Duodenal mucosa (tissue), 2 donors: ENCODE data around the gene ALDH8A1.

Experiments
- H3K27ac ChIP-seq: one replicate; pipeline ENCODE4 v1.7.0; 2013; ENCODE audit warnings: low read depth, low read length
- H3K27me3 ChIP-seq, 2 donors: one replicate each; pipeline ENCODE4 v1.7.0; 2013; ENCODE audit warnings: low read length in 2 of 2, control low read depth in 1 of 2; ENCODE audit not compliant: insufficient read depth in 2 of 2, control insufficient read depth in 1 of 2
- H3K36me3 ChIP-seq, 2 donors: one replicate each; pipeline ENCODE4 v1.7.0; 2013; ENCODE audit warnings: low read length in 2 of 2, control low read depth in 1 of 2; ENCODE audit not compliant: insufficient read depth in 2 of 2, control insufficient read depth in 1 of 2
- H3K4me1 ChIP-seq, 2 donors: one replicate each; pipeline ENCODE4 v1.7.0; 2013; ENCODE audit warnings: low read length in 2 of 2, control low read depth in 1 of 2; ENCODE audit not compliant: insufficient read depth in 2 of 2, control insufficient read depth in 1 of 2
- H3K4me3 ChIP-seq, 2 donors: one replicate each; pipeline ENCODE4 v1.7.0; 2013; ENCODE audit warnings: low read length in 2 of 2, low read depth in 1 of 2
- H3K9ac ChIP-seq, 2 donors: one replicate each; pipeline ENCODE4 v1.7.0; 2013; ENCODE audit warnings: low read length in 2 of 2, low read depth in 1 of 2
- H3K9me3 ChIP-seq, 2 donors: one replicate each; pipeline ENCODE4 v1.7.0; 2013; ENCODE audit warnings: low read length in 2 of 2, control low read depth in 1 of 2; ENCODE audit not compliant: control insufficient read depth in 1 of 2

The ALDH8A1 gene, protein sequence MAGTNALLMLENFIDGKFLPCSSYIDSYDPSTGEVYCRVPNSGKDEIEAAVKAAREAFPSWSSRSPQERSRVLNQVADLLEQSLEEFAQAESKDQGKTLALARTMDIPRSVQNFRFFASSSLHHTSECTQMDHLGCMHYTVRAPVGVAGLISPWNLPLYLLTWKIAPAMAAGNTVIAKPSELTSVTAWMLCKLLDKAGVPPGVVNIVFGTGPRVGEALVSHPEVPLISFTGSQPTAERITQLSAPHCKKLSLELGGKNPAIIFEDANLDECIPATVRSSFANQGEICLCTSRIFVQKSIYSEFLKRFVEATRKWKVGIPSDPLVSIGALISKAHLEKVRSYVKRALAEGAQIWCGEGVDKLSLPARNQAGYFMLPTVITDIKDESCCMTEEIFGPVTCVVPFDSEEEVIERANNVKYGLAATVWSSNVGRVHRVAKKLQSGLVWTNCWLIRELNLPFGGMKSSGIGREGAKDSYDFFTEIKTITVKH

DNA sequence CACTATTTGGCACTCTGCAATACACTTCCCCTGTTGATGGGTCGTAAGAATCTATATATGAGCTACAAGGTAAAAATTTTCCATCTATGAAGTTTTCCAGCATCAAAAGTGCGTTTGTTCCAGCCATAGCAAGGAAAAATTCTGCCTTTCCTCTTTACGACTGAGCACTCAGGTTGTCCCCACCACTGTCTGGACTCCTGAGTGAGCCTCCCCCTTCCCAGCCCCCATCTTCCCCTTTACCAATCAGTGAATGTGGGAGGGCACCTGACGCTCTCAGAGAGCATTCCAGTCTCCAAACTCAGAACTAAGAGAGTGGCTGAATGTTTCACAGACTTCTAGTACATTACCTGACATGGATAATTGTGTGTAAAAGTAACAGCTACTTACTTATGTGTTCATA is at the start of gene ALDH8A1:
ALDH8A1 (minus strand) TSS at position 175 of the 400 bp plus-strand sequence; CDS start at position 127, 48 bp downstream.
- Histone ChIP-seq H3K36me3 (no peaks in the 10 kb centered on the region), H3K4me1 (no peaks in the 10 kb centered on the region), H3K9ac (no peak within 1 kb of the TSS), H3K9me3 (peaks cover 0 to 2% of the 10 kb centered on the region in 2 donors), H3K27ac (no peak within 1 kb of the TSS), H3K27me3 (no peaks in the 10 kb centered on the region), H3K4me3 (no peak within 1 kb of the TSS)

DNA sequence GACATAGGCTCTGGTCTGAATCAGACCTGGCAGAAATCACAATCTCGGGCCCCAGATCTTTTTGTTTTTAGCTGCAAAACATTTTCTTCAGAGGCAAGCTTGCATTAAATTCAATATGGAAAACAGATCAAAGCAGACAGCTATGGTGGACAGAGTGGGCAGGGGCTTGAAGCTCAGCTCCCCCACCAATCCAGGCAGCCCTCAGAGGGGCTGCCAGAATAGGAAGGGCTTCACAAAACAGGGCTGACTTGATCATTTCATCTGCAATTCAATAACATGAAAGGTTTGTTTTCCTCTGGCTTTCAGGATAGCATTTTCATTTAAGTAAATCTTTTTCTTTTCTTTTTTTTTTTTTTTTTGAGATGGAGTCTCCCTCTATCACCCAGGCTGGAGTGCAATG is 49.2 kb upstream of the ALDH8A1 start:
- Histone ChIP-seq H3K27me3 (no peaks in the 10 kb centered on the region), H3K4me1 (no peaks in the 10 kb centered on the region), H3K9ac (no peak overlapping the region), H3K4me3 (no peak overlapping the region), H3K9me3 (no peaks in the 10 kb centered on the region), H3K36me3 (peaks cover 12 to 23% of the 10 kb centered on the region in 2 donors), H3K27ac (no peak overlapping the region)

DNA sequence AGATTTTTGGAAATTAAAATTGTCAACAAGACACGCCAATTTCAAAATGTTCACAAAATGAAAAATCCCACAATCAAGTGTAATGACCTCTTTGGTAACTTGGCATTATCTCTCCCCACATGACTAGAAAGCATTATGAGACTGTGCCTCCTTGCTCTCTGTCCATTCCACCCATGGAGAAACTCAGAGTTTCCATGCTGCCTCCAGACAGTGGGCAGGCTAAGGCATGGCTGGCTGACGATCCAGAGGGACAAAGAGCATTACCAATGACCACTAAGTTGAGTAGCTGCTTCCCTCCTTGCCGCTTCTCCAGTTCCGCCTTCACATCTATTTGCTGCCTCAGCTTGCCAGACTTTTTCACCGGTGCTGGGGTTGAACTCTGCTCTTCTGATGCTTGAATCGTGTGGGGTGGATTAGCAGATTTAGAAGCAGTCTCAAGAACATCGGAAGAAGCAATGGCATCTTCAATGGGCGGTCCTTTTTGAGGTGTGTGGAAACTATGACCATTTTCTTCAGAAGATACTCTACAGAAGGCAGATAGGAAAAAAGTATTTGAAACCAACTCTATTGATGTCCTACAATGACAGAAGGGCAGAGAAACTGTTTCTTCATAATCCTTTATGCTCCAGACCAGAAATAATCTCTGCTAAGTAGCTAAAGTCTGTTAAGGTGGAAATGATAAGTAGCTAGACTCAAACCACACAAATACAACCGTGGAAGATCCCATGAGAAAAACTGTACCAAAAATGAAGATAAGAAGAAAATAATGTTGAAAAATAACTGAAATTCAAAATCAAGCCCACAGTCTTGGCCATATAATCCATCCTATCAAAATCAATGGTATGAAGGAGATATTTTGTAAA is 47.5 kb upstream of the ALDH8A1 start:
- H3K4me3 ChIP-seq, result no peak overlapping the region
- no peak overlapping the region for H3K9ac ChIP-seq
- no peaks in the 10 kb centered on the region for H3K4me1 ChIP-seq
- peaks cover 12 to 30% of the 10 kb centered on the region in 2 donors for H3K36me3 ChIP-seq
- H3K27me3 ChIP-seq, result no peaks in the 10 kb centered on the region
- no peaks in the 10 kb centered on the region for H3K9me3 ChIP-seq
- no peak overlapping the region for H3K27ac ChIP-seq

DNA sequence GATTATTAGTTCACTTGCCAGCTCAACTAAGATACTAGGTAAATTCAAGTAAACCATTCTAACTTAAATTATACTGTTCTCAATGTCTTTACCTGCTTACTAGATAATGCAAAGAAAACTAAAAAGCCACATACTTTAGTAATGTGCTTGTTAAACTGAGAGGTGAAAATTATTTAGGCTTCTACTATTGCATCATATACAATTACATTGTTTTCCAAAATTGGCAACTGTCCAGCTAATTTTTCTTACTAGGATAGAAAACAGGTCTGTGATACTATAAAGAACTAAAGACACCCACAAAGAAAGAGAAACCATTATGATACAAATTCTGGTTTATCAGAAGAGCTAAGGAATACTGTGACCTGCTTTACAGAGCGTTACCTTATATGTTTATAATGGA is 45.6 kb upstream of the ALDH8A1 start:
- no peak overlapping the region for H3K27ac ChIP-seq
- no peak overlapping the region for H3K4me3 ChIP-seq
- no peaks in the 10 kb centered on the region for H3K4me1 ChIP-seq
- no peak overlapping the region for H3K9ac ChIP-seq
- H3K27me3 ChIP-seq, result no peaks in the 10 kb centered on the region
- no peaks in the 10 kb centered on the region for H3K9me3 ChIP-seq
- peaks cover 15 to 34% of the 10 kb centered on the region in 2 donors for H3K36me3 ChIP-seq

DNA sequence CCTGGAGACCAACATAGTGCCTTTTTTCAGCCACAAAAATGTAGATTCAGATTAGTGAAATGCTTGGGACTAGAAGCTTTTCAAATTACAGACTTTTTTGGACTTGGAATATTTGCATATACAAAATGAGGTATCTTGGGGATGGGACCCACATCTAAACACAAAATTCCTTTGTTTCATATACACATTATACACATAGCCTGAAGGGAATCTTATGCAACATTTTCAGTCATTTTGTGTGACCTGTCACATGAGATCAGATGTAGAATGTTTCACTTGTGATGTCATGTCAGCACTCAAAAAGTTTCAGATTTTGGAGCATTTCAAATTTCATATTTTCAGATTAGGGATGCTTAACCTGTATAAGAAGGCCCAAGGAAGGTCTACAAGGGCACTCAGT is 44.5 kb upstream of the ALDH8A1 start:
- Histone ChIP-seq H3K36me3 (peaks cover 15 to 37% of the 10 kb centered on the region in 2 donors), H3K9ac (no peak overlapping the region), H3K27ac (no peak overlapping the region), H3K27me3 (no peaks in the 10 kb centered on the region), H3K9me3 (no peaks in the 10 kb centered on the region), H3K4me3 (no peak overlapping the region), H3K4me1 (no peaks in the 10 kb centered on the region)

DNA sequence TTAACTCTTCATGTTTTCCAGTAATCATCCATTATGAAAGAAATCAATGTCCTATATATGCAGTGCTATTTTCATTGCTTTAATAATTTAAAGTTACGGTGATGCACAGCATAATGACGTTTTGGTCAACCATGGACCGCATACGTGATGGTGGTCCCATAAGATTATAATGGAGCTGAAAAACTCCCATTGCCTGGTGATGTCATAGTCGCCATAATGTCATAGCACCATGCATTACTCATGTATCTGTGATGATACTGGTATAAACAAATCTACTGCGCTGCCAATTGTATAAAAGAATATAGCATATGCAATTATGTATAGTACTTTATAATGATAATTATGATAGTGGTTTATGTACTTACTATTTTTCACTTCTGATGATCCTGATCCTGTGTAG is 42.3 kb upstream of the ALDH8A1 start:
- Histone ChIP-seq H3K9ac (no peak overlapping the region), H3K36me3 (peaks cover 16 to 36% of the 10 kb centered on the region in 2 donors), H3K27ac (no peak overlapping the region), H3K4me1 (no peaks in the 10 kb centered on the region), H3K4me3 (no peak overlapping the region), H3K27me3 (no peaks in the 10 kb centered on the region), H3K9me3 (no peaks in the 10 kb centered on the region)

DNA sequence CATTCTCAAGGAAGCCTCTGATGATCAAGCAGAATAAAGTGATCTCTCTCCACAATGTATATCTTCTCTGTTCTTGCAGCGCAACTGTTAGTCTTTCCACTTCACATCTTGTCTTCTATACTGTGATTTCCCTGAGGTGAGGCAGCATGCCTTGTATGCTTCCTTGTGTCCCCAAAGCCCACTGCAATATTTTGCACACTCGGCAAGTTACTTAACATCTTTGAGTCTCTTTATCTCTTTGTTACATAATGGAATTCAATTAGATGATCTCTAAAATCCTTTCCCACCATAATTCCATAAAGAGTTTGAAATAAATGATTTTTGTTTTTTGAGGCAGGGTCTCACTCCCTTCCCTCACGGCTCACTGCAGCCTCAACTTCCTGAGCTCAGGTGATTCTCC is 40.4 kb upstream of the ALDH8A1 start:
- no peaks in the 10 kb centered on the region for H3K27me3 ChIP-seq
- no peak overlapping the region for H3K9ac ChIP-seq
- H3K4me3 ChIP-seq, result no peak overlapping the region
- peaks cover 10 to 29% of the 10 kb centered on the region in 2 donors for H3K36me3 ChIP-seq
- H3K4me1 ChIP-seq, result no peaks in the 10 kb centered on the region
- no peaks in the 10 kb centered on the region for H3K9me3 ChIP-seq
- H3K27ac ChIP-seq, result no peak overlapping the region

DNA sequence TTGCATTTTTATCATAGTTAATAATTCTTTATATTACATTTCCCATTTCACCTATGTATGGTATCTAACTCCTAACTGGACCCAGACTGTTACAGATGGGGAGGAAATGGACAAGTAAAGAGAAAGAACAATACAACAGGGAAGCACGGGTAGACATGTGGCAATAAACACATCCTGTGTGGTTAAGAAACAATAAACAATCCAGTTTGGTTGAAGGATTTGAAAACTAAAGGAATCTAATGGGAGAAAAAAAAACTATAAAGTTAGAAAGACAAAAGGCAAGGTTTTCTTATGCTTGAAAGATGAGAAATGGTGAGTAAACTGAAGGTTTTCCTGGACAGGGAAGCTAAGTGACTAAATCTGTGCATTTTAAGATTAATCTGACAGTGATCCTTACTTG is 34.9 kb upstream of the ALDH8A1 start:
- Histone ChIP-seq H3K27me3 (no peaks in the 10 kb centered on the region), H3K4me1 (no peaks in the 10 kb centered on the region)

DNA sequence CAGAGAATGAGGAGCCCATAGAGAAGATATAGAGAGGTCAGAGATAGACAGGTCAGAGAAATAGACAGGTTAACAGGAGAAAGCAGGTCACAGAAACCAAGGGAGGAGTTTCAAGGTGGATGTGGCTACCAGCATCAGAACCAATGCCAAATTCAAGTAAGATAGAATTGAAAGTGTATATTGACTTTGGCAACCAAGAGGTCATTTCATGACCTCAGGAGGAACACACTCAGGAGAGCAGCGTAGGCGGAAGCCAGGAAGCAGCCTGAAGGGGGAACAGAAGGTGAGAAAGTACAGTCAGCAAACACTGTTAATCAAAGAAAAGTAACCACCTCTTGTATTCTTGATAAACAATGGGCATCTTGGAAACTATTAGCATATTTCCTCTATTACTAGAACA is 33.9 kb upstream of the ALDH8A1 start:
- no peaks in the 10 kb centered on the region for H3K27me3 ChIP-seq
- H3K36me3 ChIP-seq, result peaks cover 27 to 36% of the 10 kb centered on the region in 2 donors
- no peak overlapping the region for H3K4me3 ChIP-seq
- no peaks in the 10 kb centered on the region for H3K9me3 ChIP-seq
- no peak overlapping the region for H3K9ac ChIP-seq
- H3K4me1 ChIP-seq, result no peaks in the 10 kb centered on the region
- no peak overlapping the region for H3K27ac ChIP-seq

More for the DNA sequence above, 34.9 kb upstream of the ALDH8A1 start:
- peaks cover 24 to 29% of the 10 kb centered on the region in 2 donors for H3K36me3 ChIP-seq
- no peak overlapping the region for H3K4me3 ChIP-seq
- H3K9ac ChIP-seq, result no peak overlapping the region
- no peaks in the 10 kb centered on the region for H3K9me3 ChIP-seq
- no peak overlapping the region for H3K27ac ChIP-seq

DNA sequence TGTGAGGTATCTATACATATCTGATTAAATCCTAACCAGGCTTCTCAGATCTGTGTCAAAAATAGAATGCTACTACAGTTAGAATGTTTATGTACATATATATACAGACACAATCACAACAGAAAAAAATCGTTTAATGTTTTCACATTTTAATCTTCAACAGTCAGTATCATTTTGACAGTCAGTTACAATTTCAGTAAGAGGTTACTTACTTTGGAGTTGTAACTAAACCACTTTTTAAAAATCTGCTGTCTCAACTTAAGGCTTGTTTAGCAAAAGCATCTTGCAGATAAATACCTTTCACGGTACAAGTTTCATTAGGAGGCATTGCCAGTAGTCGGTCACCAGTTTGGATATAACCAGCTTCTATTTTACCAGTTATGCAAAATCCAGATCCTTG is 32.3 kb upstream of the ALDH8A1 start:
- Histone ChIP-seq H3K27me3 (no peaks in the 10 kb centered on the region), H3K27ac (no peak overlapping the region), H3K9me3 (no peaks in the 10 kb centered on the region), H3K4me3 (no peak overlapping the region), H3K4me1 (no peaks in the 10 kb centered on the region), H3K36me3 (peaks cover 30 to 42% of the 10 kb centered on the region in 2 donors), H3K9ac (no peak overlapping the region)
